ENCODE results near the gene GPRC5B.

- TF ChIP-seq CTCF (IDR thresholded peaks at IDR 0.05) (no peak), ZFX (IDR thresholded peaks at IDR 0.05; ENCODE audit: borderline replicate concordance) (no peak)
Measured at GRCh38 chr16:19810817-19811731, 73.6 kb downstream of the GPRC5B start.
